Ishikawa (cell line): ENCODE data around the gene ATG7.

Experiments used
- CEBPB ChIP-seq: IDR thresholded peaks from 2 replicates; pipeline ENCODE4 v1.6.1; 2012
- CREB1 ChIP-seq: IDR thresholded peaks from 2 replicates; pipeline ENCODE4 v1.6.1; 2012; ENCODE audit warnings: low read depth
- EGR1 ChIP-seq: IDR thresholded peaks from 2 replicates; pipeline ENCODE4 v1.6.1; 2012
- EP300 ChIP-seq: IDR thresholded peaks from 2 replicates; pipeline ENCODE4 v1.6.1; 2012; ENCODE audit warnings: borderline replicate concordance
- NFIC ChIP-seq: IDR thresholded peaks from 2 replicates; pipeline ENCODE4 v1.6.1; 2012
- RAD21 ChIP-seq: IDR thresholded peaks from 2 replicates; pipeline ENCODE4 v1.6.1; 2012; ENCODE audit warnings: low read depth
- TAF1 ChIP-seq: IDR thresholded peaks from 2 replicates; pipeline ENCODE4 v1.6.1; 2012; ENCODE audit warnings: low read depth, mild to moderate bottlenecking
- TF ChIP-seq, protein P1 (sequence below): IDR thresholded peaks from 2 replicates; pipeline ENCODE4 v1.6.1; 2012
- TF ChIP-seq, protein P2 (sequence below): IDR thresholded peaks from 2 replicates; pipeline ENCODE4 v1.6.1; 2012; ENCODE audit warnings: low read depth, mild to moderate bottlenecking
- TF ChIP-seq, protein P3 (sequence below): IDR thresholded peaks from 2 replicates; pipeline ENCODE4 v1.6.1; 2012

DNA sequence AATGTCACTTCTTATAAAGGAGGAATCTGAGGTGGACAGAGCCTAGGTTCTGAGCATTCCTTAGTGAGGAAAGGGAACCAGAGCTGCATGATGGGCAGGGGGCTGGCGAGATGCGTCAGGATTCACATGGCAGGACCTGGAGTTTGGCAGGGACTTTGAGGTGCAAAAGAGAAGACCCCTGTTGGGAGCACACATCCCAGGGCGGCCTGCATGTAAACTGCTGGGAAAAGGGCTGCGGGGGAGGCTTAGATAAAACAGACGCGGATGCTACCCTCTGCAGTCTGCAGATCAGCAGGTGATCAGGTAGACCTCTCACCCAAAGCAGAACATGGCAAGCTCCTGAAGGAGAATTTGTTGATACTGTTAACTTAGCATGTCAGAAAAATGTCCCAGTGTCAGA, 203.1 kb downstream of the ATG7 start:
- TF ChIP-seq EP300 (no peak), RAD21 (no peak), CREB1 (no peak), NFIC (no peak), EGR1 (no peak), CEBPB (no peak), TAF1 (no peak)
- TF ChIP-seq, protein P1, sequence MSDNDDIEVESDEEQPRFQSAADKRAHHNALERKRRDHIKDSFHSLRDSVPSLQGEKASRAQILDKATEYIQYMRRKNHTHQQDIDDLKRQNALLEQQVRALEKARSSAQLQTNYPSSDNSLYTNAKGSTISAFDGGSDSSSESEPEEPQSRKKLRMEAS, result no peak
- TF ChIP-seq, protein P2, sequence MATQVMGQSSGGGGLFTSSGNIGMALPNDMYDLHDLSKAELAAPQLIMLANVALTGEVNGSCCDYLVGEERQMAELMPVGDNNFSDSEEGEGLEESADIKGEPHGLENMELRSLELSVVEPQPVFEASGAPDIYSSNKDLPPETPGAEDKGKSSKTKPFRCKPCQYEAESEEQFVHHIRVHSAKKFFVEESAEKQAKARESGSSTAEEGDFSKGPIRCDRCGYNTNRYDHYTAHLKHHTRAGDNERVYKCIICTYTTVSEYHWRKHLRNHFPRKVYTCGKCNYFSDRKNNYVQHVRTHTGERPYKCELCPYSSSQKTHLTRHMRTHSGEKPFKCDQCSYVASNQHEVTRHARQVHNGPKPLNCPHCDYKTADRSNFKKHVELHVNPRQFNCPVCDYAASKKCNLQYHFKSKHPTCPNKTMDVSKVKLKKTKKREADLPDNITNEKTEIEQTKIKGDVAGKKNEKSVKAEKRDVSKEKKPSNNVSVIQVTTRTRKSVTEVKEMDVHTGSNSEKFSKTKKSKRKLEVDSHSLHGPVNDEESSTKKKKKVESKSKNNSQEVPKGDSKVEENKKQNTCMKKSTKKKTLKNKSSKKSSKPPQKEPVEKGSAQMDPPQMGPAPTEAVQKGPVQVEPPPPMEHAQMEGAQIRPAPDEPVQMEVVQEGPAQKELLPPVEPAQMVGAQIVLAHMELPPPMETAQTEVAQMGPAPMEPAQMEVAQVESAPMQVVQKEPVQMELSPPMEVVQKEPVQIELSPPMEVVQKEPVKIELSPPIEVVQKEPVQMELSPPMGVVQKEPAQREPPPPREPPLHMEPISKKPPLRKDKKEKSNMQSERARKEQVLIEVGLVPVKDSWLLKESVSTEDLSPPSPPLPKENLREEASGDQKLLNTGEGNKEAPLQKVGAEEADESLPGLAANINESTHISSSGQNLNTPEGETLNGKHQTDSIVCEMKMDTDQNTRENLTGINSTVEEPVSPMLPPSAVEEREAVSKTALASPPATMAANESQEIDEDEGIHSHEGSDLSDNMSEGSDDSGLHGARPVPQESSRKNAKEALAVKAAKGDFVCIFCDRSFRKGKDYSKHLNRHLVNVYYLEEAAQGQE, result no peak
- TF ChIP-seq, protein P3, sequence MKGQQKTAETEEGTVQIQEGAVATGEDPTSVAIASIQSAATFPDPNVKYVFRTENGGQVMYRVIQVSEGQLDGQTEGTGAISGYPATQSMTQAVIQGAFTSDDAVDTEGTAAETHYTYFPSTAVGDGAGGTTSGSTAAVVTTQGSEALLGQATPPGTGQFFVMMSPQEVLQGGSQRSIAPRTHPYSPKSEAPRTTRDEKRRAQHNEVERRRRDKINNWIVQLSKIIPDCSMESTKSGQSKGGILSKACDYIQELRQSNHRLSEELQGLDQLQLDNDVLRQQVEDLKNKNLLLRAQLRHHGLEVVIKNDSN, result no peak
